Bronchus fibroblast of lung (primary cell): ENCODE measurements around the gene CACNG8. TPM values are rescaled to one million over a fixed set of nuclear protein-coding genes. Genes with fewer than 3 reads are reported as not detected.

Experiments
- total RNA-seq: library from RNA; depleted of rRNA; stranded (reverse); fragments of >200 nt; gene quantifications from 2 replicates; pipeline ENCODE4 v1.2.3, GENCODE V29; 2015

The CACNG8 gene
- under 0.01 TPM in 1 of 2 replicates, not detected in the other for total RNA-seq

GRCh38 chr19:53962887-53963431, at the start of gene CACNG8:
TSS of gene CACNG8 (plus strand) at chr19:53962937.

GRCh38 chr19:53991224-53992113, 28.7 kb downstream of the CACNG8 start, which contains the start of gene CACNG6:
TSS of gene CACNG6 (plus strand) at chr19:53991637. CDS start at chr19:53992878, 1,241 bp downstream.

Other genes starting within 250 kb of the CACNG8 start
- gene NLRP12, start 138.6 kb upstream of the CACNG8 start, total RNA-seq, result not detected in 2 replicates
- gene MYADM, start 95.1 kb upstream of the CACNG8 start, total RNA-seq, result 60.9 and 66.4 TPM in 2 replicates
- gene PRKCG, start 80.7 kb upstream of the CACNG8 start, total RNA-seq, result not detected in 2 replicates
- gene CACNG7, start 53.7 kb upstream of the CACNG8 start, total RNA-seq, result 0.17 and 0.74 TPM in 2 replicates
- gene CACNG6, start 28.7 kb downstream of the CACNG8 start, total RNA-seq, result not detected in 2 replicates
- gene VSTM1, start 101.0 kb downstream of the CACNG8 start, total RNA-seq, result not detected in 2 replicates
- not detected in 2 replicates for gene TARM1, start 118.4 kb downstream of the CACNG8 start, total RNA-seq
- under 0.01 TPM in 1 of 2 replicates, not detected in the other for gene OSCAR, start 137.9 kb downstream of the CACNG8 start, total RNA-seq
- 35.5 and 59.8 TPM in 2 replicates for gene NDUFA3, start 139.9 kb downstream of the CACNG8 start, total RNA-seq
- gene TFPT, start 152.7 kb downstream of the CACNG8 start, total RNA-seq, result 21.9 and 22.0 TPM in 2 replicates
- 72.0 and 83.4 TPM in 2 replicates for gene PRPF31, start 152.8 kb downstream of the CACNG8 start, total RNA-seq
- gene CNOT3, start 174.8 kb downstream of the CACNG8 start, total RNA-seq, result 13.3 and 19.5 TPM in 2 replicates
- gene LENG1, start 196.8 kb downstream of the CACNG8 start, total RNA-seq, result 6.1 and 9.4 TPM in 2 replicates
- 0.17 and 0.45 TPM in 2 replicates for gene TMC4, start 210.2 kb downstream of the CACNG8 start, total RNA-seq
- gene MBOAT7, start 226.6 kb downstream of the CACNG8 start, total RNA-seq, result 79.2 and 85.3 TPM in 2 replicates
- 90.8 and 109 TPM in 2 replicates for gene TSEN34, start 228.4 kb downstream of the CACNG8 start, total RNA-seq
- 2,612 and 2,869 TPM in 2 replicates for gene RPS9, start 237.9 kb downstream of the CACNG8 start, total RNA-seq